Measurements from ENCODE around the gene ZMYND11. TPM values are rescaled to one million over a fixed set of nuclear protein-coding genes. Genes with fewer than 3 reads are reported as not detected.
"Not testable (repeated sequence)": the region's sequence is repeated elsewhere in the genome, so short reads cannot be mapped to it uniquely, and the experiment has no call there.

The ZMYND11 gene
- polyA plus RNA-seq, 1 donor (not counting 4 experiments of a cell fraction or from before 2014, with no cell fraction given), result 36.1 TPM

DNA sequence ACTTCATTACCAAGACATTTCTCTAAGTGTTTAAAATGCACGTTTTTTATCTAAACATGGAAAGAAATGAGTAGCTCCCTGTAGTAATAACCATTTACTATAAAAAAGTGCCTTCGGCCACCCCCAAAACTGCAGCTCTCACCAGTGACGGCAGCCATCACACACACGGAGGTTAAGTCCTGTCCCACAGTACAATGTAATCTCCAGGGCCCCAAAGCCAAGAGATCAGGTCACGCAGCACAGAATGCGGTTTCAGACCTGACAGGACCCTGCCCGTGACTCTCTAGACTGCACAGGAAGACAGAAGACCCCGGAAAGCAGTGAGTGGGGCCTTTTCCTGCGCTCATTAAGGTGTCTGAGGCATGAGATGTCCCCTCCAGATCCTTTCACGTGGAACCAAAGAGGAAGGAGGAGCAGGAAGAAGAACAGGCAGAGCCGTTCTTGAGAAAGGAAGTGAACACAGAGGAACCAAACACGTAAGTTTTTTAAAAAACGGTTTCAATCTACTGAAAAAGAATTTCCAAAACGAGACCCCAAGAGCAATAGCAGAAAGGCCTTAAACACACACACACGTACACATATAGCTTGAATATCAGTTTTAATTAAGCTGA lies 125.7 kb downstream of the ZMYND11 start:
- Histone ChIP-seq H3K4me1 (ENCODE audit: control insufficient read depth, extremely low read depth, insufficient read depth, low read length) (no peaks in the 10 kb centered on the region), H3K27ac (ENCODE audit: control insufficient read depth, insufficient read depth, low read length) (no peak overlapping the region), H3K9me1 (ENCODE audit: control insufficient read depth, extremely low read depth, insufficient read depth, low read length) (no peaks in the 10 kb centered on the region), H3K36me3 (ENCODE audit: control insufficient read depth in 2 of 2, extremely low read depth in 1 of 2, insufficient read depth in 2 of 2, low read length in 2 of 2) (no peaks in the 10 kb centered on the region), H3K27me3 (ENCODE audit: control insufficient read depth, extremely low read depth, insufficient read depth, low read length) (no peaks in the 10 kb centered on the region), H4K20me1 (ENCODE audit: control insufficient read depth, extremely low read depth, insufficient read depth, low read length) (no peaks in the 10 kb centered on the region), H3K4me2 (ENCODE audit: control insufficient read depth, extremely low read depth, insufficient read depth, low read depth, low read length) (no peak overlapping the region), H2AFZ (ENCODE audit: control insufficient read depth, low read length) (no peak overlapping the region), H3K9me3 (ENCODE audit: control insufficient read depth, low read depth, low read length) (no peaks in the 10 kb centered on the region), H3K9ac (ENCODE audit: control insufficient read depth, extremely low read depth, insufficient read depth, low read length) (no peak overlapping the region), H3K79me2 (ENCODE audit: control insufficient read depth, insufficient read depth, low read length) (no peaks in the 10 kb centered on the region), H3K4me3 (ENCODE audit: control insufficient read depth in 2 of 3, extremely low read depth in 1 of 3, insufficient read depth in 2 of 3, low read depth in 1 of 3, low read length in 3 of 3) (no peak overlapping the region)
- FAIRE-seq (no peak), DNase-seq (ENCODE audit: low read depth, low spot score) (no peak)
- TF ChIP-seq EZH2 (IDR thresholded peaks at IDR 0.05; ENCODE audit: low read length) (no peak), CTCF (optimal IDR thresholded peaks at IDR 0.05 in 1 of 3, IDR thresholded peaks at IDR 0.05 in 1 of 3, conservative IDR thresholded peaks at IDR 0.05 in 1 of 3; ENCODE audit: extremely low read depth in 1 of 3, insufficient read depth in 2 of 3, low read length in 3 of 3) (no peak)
- dilution Hi-C loops (cut with MboI; ENCODE audit: extremely low pct_ligation_motif_present, low sequenced_read_pairs), result no loop called here

DNA sequence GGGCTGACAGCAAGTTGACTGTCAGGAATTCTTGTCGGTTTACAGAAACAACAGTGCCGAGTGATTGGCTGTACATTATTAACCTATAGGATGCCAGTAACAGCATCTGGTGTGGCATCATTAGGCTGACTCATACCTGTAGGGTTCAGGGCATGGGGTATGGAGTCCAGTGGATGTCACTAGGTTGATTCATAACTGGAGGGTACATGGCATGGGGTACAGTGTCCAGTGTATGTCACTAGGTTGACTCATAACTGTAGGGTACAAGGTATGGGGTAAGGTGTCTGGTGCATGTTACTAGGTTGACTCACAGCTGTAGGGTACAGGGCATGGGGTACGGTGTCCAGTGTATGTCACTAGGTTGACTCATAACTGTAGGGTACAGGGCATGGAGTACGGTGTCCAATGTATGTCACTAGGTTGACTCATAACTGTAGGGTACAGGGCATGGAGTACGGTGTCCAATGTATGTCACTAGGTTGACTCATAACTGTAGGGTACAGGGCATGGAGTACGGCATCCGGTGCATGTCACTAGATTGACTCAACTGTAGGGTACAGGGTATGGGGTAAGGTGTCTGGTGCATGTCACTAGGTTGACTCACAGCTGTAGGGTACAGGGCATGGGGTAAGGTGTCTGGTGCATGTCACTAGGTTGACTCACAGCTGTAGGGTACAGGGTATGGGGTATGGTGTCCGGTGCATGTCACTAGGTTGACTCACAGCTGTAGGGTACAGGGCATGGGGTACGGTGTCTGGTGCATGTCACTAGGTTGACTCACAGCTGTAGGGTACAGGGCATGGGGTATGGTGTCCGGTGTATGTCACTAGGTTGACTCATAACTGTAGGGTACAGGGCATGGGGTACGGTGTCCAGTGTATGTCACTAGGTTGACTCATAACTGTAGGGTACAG lies 129.2 kb downstream of the ZMYND11 start:
- DNase-seq (ENCODE audit: low read depth, low spot score); H2AFZ ChIP-seq (ENCODE audit: control insufficient read depth, low read length); H3K27ac ChIP-seq (ENCODE audit: control insufficient read depth, insufficient read depth, low read length); H3K9me3 ChIP-seq (ENCODE audit: control insufficient read depth, low read depth, low read length); H3K36me3 ChIP-seq (ENCODE audit: control insufficient read depth in 2 of 2, extremely low read depth in 1 of 2, insufficient read depth in 2 of 2, low read length in 2 of 2); H3K27me3 ChIP-seq (ENCODE audit: control insufficient read depth, extremely low read depth, insufficient read depth, low read length); H3K9ac ChIP-seq (ENCODE audit: control insufficient read depth, extremely low read depth, insufficient read depth, low read length); H3K4me2 ChIP-seq (ENCODE audit: control insufficient read depth, extremely low read depth, insufficient read depth, low read depth, low read length); dilution Hi-C loops (cut with MboI; ENCODE audit: extremely low pct_ligation_motif_present, low sequenced_read_pairs); H3K4me1 ChIP-seq (ENCODE audit: control insufficient read depth, extremely low read depth, insufficient read depth, low read length); H4K20me1 ChIP-seq (ENCODE audit: control insufficient read depth, extremely low read depth, insufficient read depth, low read length); H3K79me2 ChIP-seq (ENCODE audit: control insufficient read depth, insufficient read depth, low read length); H3K4me3 ChIP-seq (ENCODE audit: control insufficient read depth in 2 of 3, extremely low read depth in 1 of 3, insufficient read depth in 2 of 3, low read depth in 1 of 3, low read length in 3 of 3); H3K9me1 ChIP-seq (ENCODE audit: control insufficient read depth, extremely low read depth, insufficient read depth, low read length); FAIRE-seq: not testable (repeated sequence)

DNA sequence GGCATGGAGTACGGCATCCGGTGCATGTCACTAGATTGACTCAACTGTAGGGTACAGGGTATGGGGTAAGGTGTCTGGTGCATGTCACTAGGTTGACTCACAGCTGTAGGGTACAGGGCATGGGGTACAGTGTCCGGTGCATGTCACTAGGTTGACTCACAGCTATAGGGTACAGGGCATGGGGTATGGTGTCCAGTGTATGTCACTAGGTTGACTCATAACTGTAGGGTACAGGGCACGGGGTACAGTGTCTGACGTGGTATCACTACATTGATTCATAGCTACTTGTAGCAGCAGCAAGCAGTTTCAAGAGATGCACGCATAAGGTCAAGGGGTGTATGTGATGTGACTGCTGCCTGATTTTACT lies 129.8 kb downstream of the ZMYND11 start:
- H3K9me1 ChIP-seq (ENCODE audit: control insufficient read depth, extremely low read depth, insufficient read depth, low read length); FAIRE-seq; DNase-seq (ENCODE audit: low read depth, low spot score); H3K27me3 ChIP-seq (ENCODE audit: control insufficient read depth, extremely low read depth, insufficient read depth, low read length); dilution Hi-C loops (cut with MboI; ENCODE audit: extremely low pct_ligation_motif_present, low sequenced_read_pairs); H2AFZ ChIP-seq (ENCODE audit: control insufficient read depth, low read length); H3K9me3 ChIP-seq (ENCODE audit: control insufficient read depth, low read depth, low read length); H3K4me2 ChIP-seq (ENCODE audit: control insufficient read depth, extremely low read depth, insufficient read depth, low read depth, low read length); H3K27ac ChIP-seq (ENCODE audit: control insufficient read depth, insufficient read depth, low read length); H3K79me2 ChIP-seq (ENCODE audit: control insufficient read depth, insufficient read depth, low read length); H3K36me3 ChIP-seq (ENCODE audit: control insufficient read depth in 2 of 2, extremely low read depth in 1 of 2, insufficient read depth in 2 of 2, low read length in 2 of 2); H4K20me1 ChIP-seq (ENCODE audit: control insufficient read depth, extremely low read depth, insufficient read depth, low read length); H3K4me3 ChIP-seq (ENCODE audit: control insufficient read depth in 2 of 3, extremely low read depth in 1 of 3, insufficient read depth in 2 of 3, low read depth in 1 of 3, low read length in 3 of 3); H3K9ac ChIP-seq (ENCODE audit: control insufficient read depth, extremely low read depth, insufficient read depth, low read length); H3K4me1 ChIP-seq (ENCODE audit: control insufficient read depth, extremely low read depth, insufficient read depth, low read length): not testable (repeated sequence)

- H2AFZ ChIP-seq (ENCODE audit: control insufficient read depth, low read length); H3K9ac ChIP-seq (ENCODE audit: control insufficient read depth, extremely low read depth, insufficient read depth, low read length); H3K4me2 ChIP-seq (ENCODE audit: control insufficient read depth, extremely low read depth, insufficient read depth, low read depth, low read length); FAIRE-seq; H3K4me3 ChIP-seq (ENCODE audit: control insufficient read depth in 2 of 3, extremely low read depth in 1 of 3, insufficient read depth in 2 of 3, low read depth in 1 of 3, low read length in 3 of 3); H4K20me1 ChIP-seq (ENCODE audit: control insufficient read depth, extremely low read depth, insufficient read depth, low read length); H3K36me3 ChIP-seq (ENCODE audit: control insufficient read depth in 2 of 2, extremely low read depth in 1 of 2, insufficient read depth in 2 of 2, low read length in 2 of 2); H3K79me2 ChIP-seq (ENCODE audit: control insufficient read depth, insufficient read depth, low read length); H3K27me3 ChIP-seq (ENCODE audit: control insufficient read depth, extremely low read depth, insufficient read depth, low read length); H3K9me1 ChIP-seq (ENCODE audit: control insufficient read depth, extremely low read depth, insufficient read depth, low read length); H3K9me3 ChIP-seq (ENCODE audit: control insufficient read depth, low read depth, low read length); dilution Hi-C loops (cut with MboI; ENCODE audit: extremely low pct_ligation_motif_present, low sequenced_read_pairs); H3K27ac ChIP-seq (ENCODE audit: control insufficient read depth, insufficient read depth, low read length); H3K4me1 ChIP-seq (ENCODE audit: control insufficient read depth, extremely low read depth, insufficient read depth, low read length); DNase-seq (ENCODE audit: low read depth, low spot score): not testable (repeated sequence)
Observed at GRCh38 chr10:265816-266588, 130.7 kb downstream of the ZMYND11 start.

All from keratinocyte (primary cell).